Neutrophil (primary cell): Measurements from ENCODE around the gene MAPKAPK2.

Experiments used
- H3K27ac ChIP-seq: fragments of 200-600 bp; sonication (generic); 2 replicates; pipeline ENCODE4 v1.5.1; 2016; ENCODE audit warnings: mild to moderate bottlenecking, moderate library complexity
- H3K27me3 ChIP-seq: fragments of 200-600 bp; sonication (generic); 2 replicates; pipeline ENCODE4 v1.6.0; 2016; ENCODE audit warnings: mild to moderate bottlenecking
- H3K36me3 ChIP-seq: fragments of 200-600 bp; sonication (generic); 2 replicates; pipeline ENCODE4 v1.5.1; 2017
- H3K4me1 ChIP-seq, 2 experiments: fragments of 200-600 bp in 1 of 2; sonication (generic) in 1 of 2; 1 replicate in 1 of 2; 2 replicates in 1 of 2; pipeline versions ENCODE4 v1.5.1 to v1.6.1; 2013 to 2016; ENCODE audit warnings: low read depth in 1 of 2, low read length in 1 of 2, mild to moderate bottlenecking in 1 of 2, moderate library complexity in 1 of 2; ENCODE audit not compliant: control insufficient read depth in 1 of 2, insufficient read depth in 1 of 2
- H3K4me3 ChIP-seq, 2 experiments: fragments of 200-600 bp in 1 of 2; sonication (generic) in 1 of 2; 1 replicate in 1 of 2; 2 replicates in 1 of 2; pipeline ENCODE4 v1.5.1; 2013 to 2016; ENCODE audit warnings: low read depth in 1 of 2, low read length in 1 of 2, mild to moderate bottlenecking in 1 of 2, moderate library complexity in 1 of 2
- H3K9me3 ChIP-seq: fragments of 200-600 bp; sonication (generic); 2 replicates; pipeline ENCODE4 v1.5.1; 2016
- TF ChIP-seq, protein P1 (sequence below): fragments of 200-600 bp; sonication (generic); IDR thresholded peaks from 2 replicates; pipeline ENCODE4 v1.5.1; 2016; ENCODE audit warnings: antibody characterized with exemption

The MAPKAPK2 gene

GRCh38 chr1:206702260-206702659 lies 17.6 kb downstream of the MAPKAPK2 start:
- TF ChIP-seq, protein P1, sequence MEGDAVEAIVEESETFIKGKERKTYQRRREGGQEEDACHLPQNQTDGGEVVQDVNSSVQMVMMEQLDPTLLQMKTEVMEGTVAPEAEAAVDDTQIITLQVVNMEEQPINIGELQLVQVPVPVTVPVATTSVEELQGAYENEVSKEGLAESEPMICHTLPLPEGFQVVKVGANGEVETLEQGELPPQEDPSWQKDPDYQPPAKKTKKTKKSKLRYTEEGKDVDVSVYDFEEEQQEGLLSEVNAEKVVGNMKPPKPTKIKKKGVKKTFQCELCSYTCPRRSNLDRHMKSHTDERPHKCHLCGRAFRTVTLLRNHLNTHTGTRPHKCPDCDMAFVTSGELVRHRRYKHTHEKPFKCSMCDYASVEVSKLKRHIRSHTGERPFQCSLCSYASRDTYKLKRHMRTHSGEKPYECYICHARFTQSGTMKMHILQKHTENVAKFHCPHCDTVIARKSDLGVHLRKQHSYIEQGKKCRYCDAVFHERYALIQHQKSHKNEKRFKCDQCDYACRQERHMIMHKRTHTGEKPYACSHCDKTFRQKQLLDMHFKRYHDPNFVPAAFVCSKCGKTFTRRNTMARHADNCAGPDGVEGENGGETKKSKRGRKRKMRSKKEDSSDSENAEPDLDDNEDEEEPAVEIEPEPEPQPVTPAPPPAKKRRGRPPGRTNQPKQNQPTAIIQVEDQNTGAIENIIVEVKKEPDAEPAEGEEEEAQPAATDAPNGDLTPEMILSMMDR = no peak
- Histone ChIP-seq H3K36me3 (no peaks in the 10 kb centered on the region), H3K9me3 (no peaks in the 10 kb centered on the region), H3K4me3 (no peak overlapping the region), H3K27ac (no peak overlapping the region), H3K4me1 (peaks cover 88 to 97% of the 10 kb centered on the region in 2 experiments), H3K27me3 (no peaks in the 10 kb centered on the region)

GRCh38 chr1:206702803-206703202 lies 18.1 kb downstream of the MAPKAPK2 start:
- TF ChIP-seq, protein P1 = no peak
- Histone ChIP-seq H3K4me3 (no peak overlapping the region), H3K9me3 (no peaks in the 10 kb centered on the region), H3K27ac (no peak overlapping the region), H3K4me1 (peaks cover 88 to 97% of the 10 kb centered on the region in 2 experiments), H3K27me3 (no peaks in the 10 kb centered on the region), H3K36me3 (no peaks in the 10 kb centered on the region)

DNA sequence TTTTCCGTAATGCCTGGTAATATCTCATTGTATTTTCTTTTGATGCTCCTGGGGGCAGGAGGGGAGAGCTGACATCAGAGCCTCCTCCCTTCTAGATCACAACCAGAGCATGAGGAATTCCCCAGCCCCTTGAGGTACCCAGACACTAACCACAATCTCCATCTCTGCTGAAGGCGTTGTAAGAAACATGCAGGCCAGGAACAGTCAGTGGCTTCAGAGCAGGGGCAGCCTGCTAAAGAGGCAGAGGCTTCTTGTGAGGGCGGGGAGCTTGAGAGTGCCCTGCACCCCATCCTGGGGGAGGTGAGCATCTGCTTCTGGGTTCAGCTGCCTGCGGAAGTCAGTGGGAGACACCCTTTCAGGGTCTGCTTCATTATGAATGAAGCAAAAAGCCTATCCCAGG lies 19.0 kb downstream of the MAPKAPK2 start:
- TF ChIP-seq, protein P1 = no peak
- Histone ChIP-seq H3K27ac (peak overlapping the region; percentile 27), H3K4me3 (no peak overlapping the region), H3K36me3 (no peaks in the 10 kb centered on the region), H3K9me3 (no peaks in the 10 kb centered on the region), H3K27me3 (no peaks in the 10 kb centered on the region), H3K4me1 (peaks cover 88 to 97% of the 10 kb centered on the region in 2 experiments)

- TF ChIP-seq, protein P1 = no peak
- peak overlapping the region; percentile 19 for H3K27ac ChIP-seq
These were observed 19.5 kb downstream of the MAPKAPK2 start for GRCh38 chr1:206704226-206704625.

GRCh38 chr1:206705191-206705590 lies 20.5 kb downstream of the MAPKAPK2 start:
- Histone ChIP-seq H3K4me1 (peaks cover 88 to 98% of the 10 kb centered on the region in 2 experiments), H3K27me3 (no peaks in the 10 kb centered on the region), H3K9me3 (no peaks in the 10 kb centered on the region), H3K4me3 (no peak overlapping the region), H3K36me3 (no peaks in the 10 kb centered on the region), H3K27ac (peak overlapping the region; percentile 35)
- TF ChIP-seq, protein P1 = no peak

More at GRCh38 chr1:206704226-206704625, 19.5 kb downstream of the MAPKAPK2 start:
- peaks cover 88 to 97% of the 10 kb centered on the region in 2 experiments for H3K4me1 ChIP-seq
- H3K27me3 ChIP-seq = no peaks in the 10 kb centered on the region
- no peaks in the 10 kb centered on the region for H3K36me3 ChIP-seq
- no peak overlapping the region for H3K4me3 ChIP-seq
- H3K9me3 ChIP-seq = no peaks in the 10 kb centered on the region
